ENCODE data around the gene PDGFRB.
A peak's percentile ranks its signal among the peaks of the same experiment; 100 is the strongest.

Gene PDGFRB

GRCh38 chr5:150156540-150156939 is 895 bp upstream of the PDGFRB start:
- TF ChIP-seq CTCF (IDR thresholded peaks at IDR 0.05; ENCODE audit: insufficient read depth, low read length, missing control alignments) = no peak
- ChIA-PET POLR2A (interaction anchor here (8.6 kb wide), 1 partner anchor 15 kb away, joined by 115 read pairs; no protein-coding TSS in a partner anchor), CTCF (interaction anchor here (4.9 to 9.1 kb wide), 3 partner anchors 17 to 61 kb away, joined by 22 to 176 read pairs (median 81); no protein-coding TSS in a partner anchor)
- H3K4me3 ChIP-seq (ENCODE audit: low read depth, low read length) = peak overlapping the region; percentile 74; the same call in 1 of the 2 replicates
- DNase-seq (ENCODE audit: low read depth, low spot score) = no peak

- POLR2A ChIA-PET = interaction anchor here (0.5 to 8.6 kb wide), 5 partner anchors 15 to 59 kb away, joined by 3 to 115 read pairs (median 3); no protein-coding TSS in a partner anchor
- no peak for DNase-seq (ENCODE audit: low read depth, low spot score)
- CTCF ChIA-PET = interaction anchor here (1.3 to 4.9 kb wide), 2 partner anchors 16 to 40 kb away, joined by 3 to 22 read pairs; no protein-coding TSS in a partner anchor
- TF ChIP-seq CTCF (IDR thresholded peaks at IDR 0.05; ENCODE audit: insufficient read depth, low read length, missing control alignments) = no peak
- H3K4me3 ChIP-seq (ENCODE audit: low read depth, low read length) = peak overlapping the region; percentile 74
These were observed 353 bp upstream of the PDGFRB start for GRCh38 chr5:150156027-150156368.

- POLR2A ChIA-PET = interaction anchor here (0.5 to 8.6 kb wide), 4 partner anchors 11 to 1528 kb away, joined by 3 to 115 read pairs (median 3); no protein-coding TSS in a partner anchor
- H3K4me3 ChIP-seq (ENCODE audit: low read depth, low read length) = peak overlapping the region; percentile 74
- DNase-seq (ENCODE audit: low read depth, low spot score) = no peak
- TF ChIP-seq CTCF (IDR thresholded peaks at IDR 0.05; ENCODE audit: insufficient read depth, low read length, missing control alignments) = no peak
- CTCF ChIA-PET = interaction anchor here (0.8 to 4.9 kb wide), 12 partner anchors 8 to 194 kb away, joined by 3 to 22 read pairs (median 4); no protein-coding TSS in a partner anchor
These were observed 972 bp downstream of the PDGFRB start for GRCh38 chr5:150154618-150155128.

- H3K4me3 ChIP-seq (ENCODE audit: low read depth, low read length) = peak overlapping the region; percentile 74
- ChIA-PET CTCF (interaction anchor here (0.8 to 4.9 kb wide), 13 partner anchors 9 to 195 kb away, joined by 3 to 22 read pairs (median 4); no protein-coding TSS in a partner anchor), POLR2A (interaction anchor here (1.2 to 8.6 kb wide), 3 partner anchors 11 to 117 kb away, joined by 3 to 115 read pairs (median 3); no protein-coding TSS in a partner anchor)
- DNase-seq (ENCODE audit: low read depth, low spot score) = no peak
- TF ChIP-seq CTCF (IDR thresholded peaks at IDR 0.05; ENCODE audit: insufficient read depth, low read length, missing control alignments) = peak; percentile 25
These were observed 1.6 kb downstream of the PDGFRB start for GRCh38 chr5:150153957-150154617.

- ChIA-PET POLR2A (interaction anchor here (1.5 to 8.6 kb wide), 2 partner anchors 12 to 117 kb away, joined by 3 to 115 read pairs; no protein-coding TSS in a partner anchor), CTCF (interaction anchor here (1.0 to 4.9 kb wide), 11 partner anchors 8 to 195 kb away, joined by 3 to 22 read pairs (median 4); no protein-coding TSS in a partner anchor)
- H3K4me3 ChIP-seq (ENCODE audit: low read depth, low read length) = peak overlapping the region; percentile 74
- TF ChIP-seq CTCF (IDR thresholded peaks at IDR 0.05; ENCODE audit: insufficient read depth, low read length, missing control alignments) = no peak
- no peak for DNase-seq (ENCODE audit: low read depth, low spot score)
These were observed 2.2 kb downstream of the PDGFRB start for GRCh38 chr5:150153483-150153882.
